Lung (tissue), 12 donors: ENCODE measurements around the gene C10orf95. TPM values are rescaled to one million over a fixed set of nuclear protein-coding genes. Genes with fewer than 3 reads are reported as not detected.

Source experiments
- ATAC-seq: fragments of 200-7000 bp; cut with Tn5 transposase; one replicate; pipeline ENCODE4 v1.9.1; 2020; ENCODE audit warnings: moderate number of reproducible peaks; ENCODE audit not compliant: insufficient read depth, low FRiP score
- DNase-seq, 3 donors: peaks; one replicate each; pipeline ENCODE4 v3.0.0-alpha.2; 2013 to 2017
- H3K27ac ChIP-seq, 2 donors: one replicate each; pipeline ENCODE4 v1.5.1; 2013; ENCODE audit warnings: mild to moderate bottlenecking in 2 of 2, moderate library complexity in 2 of 2, control low read depth in 1 of 2, inconsistent platforms in 1 of 2, low read depth in 1 of 2, low read length in 1 of 2
- H3K27me3 ChIP-seq, 3 donors: one replicate each; pipeline ENCODE4 v1.5.1; 2013; ENCODE audit warnings: low read length in 2 of 3; ENCODE audit not compliant: control insufficient read depth in 3 of 3, insufficient read depth in 3 of 3
- H3K36me3 ChIP-seq, 4 donors: one replicate each; pipeline ENCODE4 v1.5.1; 2013; ENCODE audit warnings: low read length in 4 of 4, mild to moderate bottlenecking in 1 of 4, moderate library complexity in 1 of 4; ENCODE audit not compliant: control insufficient read depth in 4 of 4, insufficient read depth in 4 of 4
- H3K4me1 ChIP-seq, 5 donors: one replicate each; pipeline ENCODE4 v1.5.1; 2013; ENCODE audit warnings: low read length in 5 of 5, mild to moderate bottlenecking in 2 of 5, moderate library complexity in 1 of 5; ENCODE audit not compliant: control insufficient read depth in 5 of 5, insufficient read depth in 5 of 5
- H3K4me3 ChIP-seq: one replicate; pipeline ENCODE4 v1.5.1; 2013; ENCODE audit warnings: mild to moderate bottlenecking, control low read depth, moderate library complexity
- H3K9ac ChIP-seq, 2 donors: one replicate each; pipeline ENCODE4 v1.5.1; 2013; ENCODE audit warnings: low read length in 2 of 2, control low read depth in 1 of 2; ENCODE audit not compliant: insufficient read depth in 1 of 2
- H3K9me3 ChIP-seq, 4 donors: one replicate each; pipeline ENCODE4 v1.5.1; 2013; ENCODE audit warnings: low read length in 3 of 4, mild to moderate bottlenecking in 1 of 4, moderate library complexity in 1 of 4; ENCODE audit not compliant: control insufficient read depth in 4 of 4, insufficient read depth in 3 of 4
- CTCF ChIP-seq: IDR thresholded peaks from 2 replicates; pipeline ENCODE4 v1.5.1; 2012; ENCODE audit warnings: mild to moderate bottlenecking; ENCODE audit errors: control extremely low read depth, extremely low read depth
- WGBS, 2 donors: extraction: QIAGEN DNeasy Blood & Tissue Kit; methylation state at CpG; one replicate each; pipeline ENCODE4 v1.1.7; 2013; 5-methylcytosine and 5-hydroxymethylcytosine counted together
- polyA plus RNA-seq, 2 donors: library from polyadenylated mRNA; stranded (reverse); fragments of 200-250 nt; gene quantifications; one replicate each; pipeline ENCODE4 v1.2.1, GENCODE V29; 2013
- total RNA-seq, 2 donors: library from RNA; depleted of rRNA in 1 of 2; stranded (reverse); fragments of >200 nt in 1 of 2; gene quantifications; one replicate each; pipeline ENCODE4 v1.2.1, GENCODE V29; 2014 to 2021
- donor health status: control.
- donor health status: control.
- donor health status: Bipolar disorder and iron deficiency.
- donor health status: healthy.
- donor health status: DM: yes; HTN: yes; CAD: no.

C10orf95 gene
- total and polyA plus RNA-seq, 4 donors: 3.9 to 20.4 (median 6.2) TPM

- peaks cover 10 to 30% (median 18%) of the 10 kb centered on the region in 4 donors for H3K36me3 ChIP-seq
- 86 to 90% methylated on average over 4 of the region's 4 CpGs for WGBS, 2 donors
- no peak overlapping the region for H3K27ac ChIP-seq
Measured at GRCh38 chr10:102491136-102491535, 39.8 kb upstream of the C10orf95 start.

GRCh38 chr10:102485093-102485784 is 33.9 kb upstream of the C10orf95 start:
- DNase-seq: no peak
- H3K4me3 ChIP-seq: no peak overlapping the region
- H3K36me3 ChIP-seq: peaks cover 43 to 80% (median 53%) of the 10 kb centered on the region in 4 donors
- no peak for TF ChIP-seq CTCF
- ATAC-seq: no peak
- no peak overlapping the region for H3K9ac ChIP-seq
- H3K27ac ChIP-seq: no peak overlapping the region
- H3K9me3 ChIP-seq: no peaks in the 10 kb centered on the region
- H3K27me3 ChIP-seq: no peaks in the 10 kb centered on the region
- no peaks in the 10 kb centered on the region for H3K4me1 ChIP-seq
- 93 to 94% methylated on average over 18 of the region's 18 CpGs for WGBS, 2 donors

More at GRCh38 chr10:102491136-102491535, 39.8 kb upstream of the C10orf95 start:
- H3K27me3 ChIP-seq: no peaks in the 10 kb centered on the region
- TF ChIP-seq CTCF: no peak
- H3K4me3 ChIP-seq: no peak overlapping the region
- H3K9ac ChIP-seq: no peak overlapping the region
- H3K9me3 ChIP-seq: no peaks in the 10 kb centered on the region
- ATAC-seq (no peak), DNase-seq (no peak)
- H3K4me1 ChIP-seq: peaks cover 0 to 14% (median 0%) of the 10 kb centered on the region in 5 donors

GRCh38 chr10:102484021-102484420 is 32.7 kb upstream of the C10orf95 start:
- no peak for ATAC-seq
- no peak for TF ChIP-seq CTCF
- H3K27ac ChIP-seq: no peak overlapping the region
- no peak overlapping the region for H3K9ac ChIP-seq
- no peaks in the 10 kb centered on the region for H3K4me1 ChIP-seq
- no peak overlapping the region for H3K4me3 ChIP-seq
- H3K36me3 ChIP-seq: peaks cover 41 to 84% (median 55%) of the 10 kb centered on the region in 4 donors
- 96 to 97% methylated on average over 13 of the region's 13 CpGs for WGBS, 2 donors
- no peaks in the 10 kb centered on the region for H3K27me3 ChIP-seq
- no peak for DNase-seq
- no peaks in the 10 kb centered on the region for H3K9me3 ChIP-seq
